T-helper 1 cell (primary cell): ENCODE results near the gene PRPF8.

Experiments
- DNase-seq, 5 donors: peaks; one replicate each; pipeline ENCODE4 v3.0.0-alpha.2; 2012 to 2020

Gene PRPF8

DNA sequence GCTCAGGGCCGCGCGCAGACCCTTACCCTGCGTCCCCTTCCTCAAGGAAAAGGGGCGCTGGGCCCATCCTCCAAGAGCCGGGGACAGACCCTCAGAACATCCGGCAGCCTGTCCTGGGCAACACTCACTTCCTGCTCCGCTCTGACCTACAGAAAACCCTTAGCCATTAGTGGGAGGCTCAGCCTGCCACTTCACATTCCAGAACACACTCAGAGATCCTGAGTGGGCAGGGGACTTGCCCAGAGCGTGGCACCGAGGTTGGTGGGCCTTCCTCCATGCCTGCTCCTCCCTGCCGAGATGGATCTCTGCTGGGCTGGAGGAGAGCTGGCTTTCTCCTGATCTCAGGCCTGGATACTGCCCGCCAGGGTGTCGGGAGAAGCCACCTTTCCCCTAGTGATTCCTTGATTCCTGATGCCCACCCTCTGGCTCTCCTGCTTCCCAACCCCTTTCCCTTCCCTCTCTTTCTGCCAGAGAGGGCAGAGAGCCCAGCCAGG lies 40.6 kb downstream of the PRPF8 start:
- DNase-seq: no peak

DNA sequence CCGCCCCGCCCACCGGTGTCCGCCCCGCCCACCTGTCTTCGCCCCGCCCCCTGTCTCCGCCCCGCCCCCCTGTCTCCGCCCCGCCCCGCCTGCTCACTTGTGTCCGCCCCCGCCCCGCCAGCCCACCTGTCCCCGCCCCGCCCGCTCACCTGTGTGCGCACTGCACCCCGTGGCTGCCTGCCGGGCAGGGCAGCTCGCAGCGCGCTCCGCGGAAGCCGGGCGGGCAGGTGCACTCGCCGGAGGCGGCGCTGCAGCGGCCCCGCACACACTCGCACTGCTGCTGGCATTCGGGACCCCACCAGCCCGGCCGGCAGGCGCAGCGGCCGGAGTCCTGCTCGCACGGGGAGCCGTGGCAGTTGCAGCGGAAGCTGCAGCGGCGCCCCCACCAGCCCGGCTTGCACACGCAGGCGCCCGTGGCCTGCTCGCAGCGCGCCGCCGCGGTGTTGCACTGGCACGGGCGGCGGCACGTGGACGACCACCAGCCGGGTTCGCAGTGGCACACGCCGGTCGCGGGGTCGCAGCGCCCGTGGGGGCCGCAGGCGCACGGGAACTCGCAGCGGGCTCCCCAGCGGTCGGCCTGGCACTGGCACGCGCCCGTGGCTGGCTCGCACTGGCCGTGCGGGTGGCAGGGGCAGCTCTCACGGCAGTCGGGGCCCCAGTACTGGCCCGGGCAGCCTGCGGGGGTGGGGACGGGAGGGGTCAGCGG lies 41.2 kb downstream of the PRPF8 start:
- peak; percentile 30 to 83 (median 72) for DNase-seq

DNA sequence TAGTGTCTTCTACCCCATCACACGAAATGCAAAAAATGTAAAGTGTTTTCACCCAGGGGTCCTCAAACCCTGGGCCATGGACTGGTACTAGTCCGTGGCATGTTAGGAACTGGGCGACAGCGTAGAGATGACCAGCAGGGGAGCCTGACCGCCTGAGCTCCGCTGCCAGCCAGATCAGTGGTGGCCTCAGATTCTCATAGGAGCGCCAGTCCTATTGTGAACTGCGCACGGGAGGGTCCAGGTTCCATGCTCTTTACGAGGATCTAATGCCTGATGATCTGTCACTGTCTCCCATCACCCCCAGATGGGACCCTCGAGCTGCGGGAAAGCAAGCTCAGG lies 43.6 kb downstream of the PRPF8 start:
- no peak for DNase-seq

DNA sequence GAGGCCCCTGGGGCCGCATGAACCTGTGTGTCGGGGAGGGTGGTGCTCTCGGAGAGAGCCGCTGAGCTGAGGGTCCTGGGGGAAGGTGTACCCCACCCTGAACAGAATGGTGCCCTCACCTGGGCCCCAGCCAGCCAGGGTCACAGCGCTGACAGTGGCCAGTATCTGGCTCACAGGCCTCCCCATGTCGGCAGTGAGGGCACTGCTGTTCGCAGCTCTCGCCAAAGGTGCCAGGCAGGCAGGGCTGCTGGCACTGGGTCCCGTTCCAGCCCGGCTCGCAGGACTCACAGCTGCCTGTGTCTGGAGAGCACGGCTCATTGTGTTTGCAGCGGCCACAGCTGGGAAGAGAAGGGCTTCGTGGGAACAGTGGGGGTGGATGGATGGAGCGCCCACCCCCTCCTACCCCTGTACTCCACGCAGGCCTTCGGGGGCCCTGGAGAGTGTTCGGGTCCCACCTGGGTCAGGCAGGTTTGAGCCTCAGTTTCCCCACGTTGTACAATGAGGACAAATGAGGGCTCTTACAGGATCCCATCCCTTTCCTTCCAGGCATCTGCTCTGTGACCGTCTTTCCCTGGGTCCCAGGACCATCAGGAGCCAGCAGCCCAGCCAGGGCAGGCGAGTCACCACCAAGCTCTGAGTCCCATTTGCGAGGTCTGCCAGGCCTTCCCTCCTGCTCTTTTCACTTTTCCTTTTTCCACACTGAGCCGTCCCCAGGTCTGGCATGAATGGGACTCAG lies 44.2 kb downstream of the PRPF8 start:
- DNase-seq: no peak

DNA sequence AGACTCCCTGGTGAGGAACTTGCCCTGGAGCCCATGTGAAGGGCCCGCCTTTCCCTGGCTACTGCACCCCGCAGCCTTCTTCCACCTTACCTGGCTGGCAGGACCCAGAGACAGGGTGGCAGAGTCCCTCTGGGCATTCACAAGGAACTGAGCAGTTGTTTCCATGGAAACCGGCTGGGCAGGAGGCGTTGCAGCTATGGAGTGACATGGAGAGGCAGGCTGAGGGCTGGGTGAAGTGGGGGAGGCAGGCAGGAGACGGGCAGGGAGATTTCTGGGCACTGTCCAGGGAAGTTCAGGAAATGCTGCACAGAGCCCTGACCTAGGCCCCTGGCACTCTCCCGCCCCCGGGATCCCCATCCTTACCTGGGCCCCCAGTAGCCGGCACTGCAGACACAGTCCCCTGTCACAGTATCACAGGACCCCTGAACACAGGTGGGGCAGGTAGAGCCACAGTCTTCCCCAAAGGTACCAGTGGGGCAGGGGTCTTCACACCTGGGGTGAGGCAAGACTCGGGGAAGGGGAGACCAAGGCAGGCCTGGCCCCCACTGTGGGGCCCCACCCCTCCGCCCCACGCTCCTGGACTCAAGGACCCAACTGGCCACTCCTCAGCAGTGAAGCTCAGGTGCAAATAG lies 45.0 kb downstream of the PRPF8 start:
- DNase-seq: no peak

DNA sequence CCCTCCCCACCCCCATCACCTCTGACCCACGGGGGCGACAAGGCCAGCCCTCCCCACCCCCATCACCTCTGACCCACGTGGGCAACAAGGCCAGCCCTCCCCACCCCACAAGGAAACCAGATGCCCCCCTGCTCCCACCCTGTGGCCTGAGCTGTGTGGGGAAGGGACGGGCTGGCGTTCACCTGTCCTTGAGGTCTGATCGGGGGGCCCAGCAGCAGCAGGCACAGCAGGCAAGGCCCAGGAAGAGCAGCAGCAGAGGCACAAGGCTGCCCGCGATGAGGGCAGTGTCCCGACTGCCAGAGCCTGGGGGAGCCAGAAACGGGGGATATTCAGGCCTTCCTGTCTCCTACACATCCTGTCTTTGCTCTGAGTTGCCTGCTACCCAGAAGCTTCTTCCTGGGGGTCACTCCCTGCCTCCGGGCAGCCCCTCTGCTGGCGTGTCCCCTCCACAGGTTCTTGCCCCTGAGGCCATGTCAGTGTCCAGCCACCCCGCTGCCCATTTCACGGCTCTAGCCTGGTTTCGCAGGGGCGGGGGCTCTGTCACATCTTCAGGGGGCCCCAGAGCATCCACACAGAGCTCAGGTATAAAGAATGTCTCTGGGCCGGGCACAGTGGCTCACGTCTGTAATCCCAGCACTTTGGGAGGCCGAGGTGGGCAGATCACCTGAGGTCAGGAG lies 45.9 kb downstream of the PRPF8 start:
- DNase-seq: no peak

DNA sequence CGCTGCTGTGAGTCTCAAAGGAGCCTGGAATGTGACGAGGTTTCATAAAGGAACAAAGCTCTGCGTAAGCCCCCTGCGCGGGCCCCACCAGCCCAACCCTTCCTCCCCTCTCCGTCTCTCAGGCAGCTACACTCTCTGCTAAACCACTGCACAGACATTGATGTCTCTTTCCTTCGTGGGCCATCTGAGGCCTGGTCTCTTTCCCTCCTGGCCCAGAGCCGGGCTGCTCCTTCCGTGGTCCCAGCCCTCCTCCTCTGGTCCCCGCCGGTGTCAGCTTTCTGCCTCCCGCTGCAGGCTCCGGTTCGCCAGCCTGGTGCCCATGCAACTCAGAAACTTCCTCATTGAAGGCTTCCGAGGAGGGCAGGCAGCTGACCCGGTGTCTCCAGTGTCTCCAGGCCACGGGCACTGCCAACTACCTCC lies 46.5 kb downstream of the PRPF8 start:
- DNase-seq: no peak

DNA sequence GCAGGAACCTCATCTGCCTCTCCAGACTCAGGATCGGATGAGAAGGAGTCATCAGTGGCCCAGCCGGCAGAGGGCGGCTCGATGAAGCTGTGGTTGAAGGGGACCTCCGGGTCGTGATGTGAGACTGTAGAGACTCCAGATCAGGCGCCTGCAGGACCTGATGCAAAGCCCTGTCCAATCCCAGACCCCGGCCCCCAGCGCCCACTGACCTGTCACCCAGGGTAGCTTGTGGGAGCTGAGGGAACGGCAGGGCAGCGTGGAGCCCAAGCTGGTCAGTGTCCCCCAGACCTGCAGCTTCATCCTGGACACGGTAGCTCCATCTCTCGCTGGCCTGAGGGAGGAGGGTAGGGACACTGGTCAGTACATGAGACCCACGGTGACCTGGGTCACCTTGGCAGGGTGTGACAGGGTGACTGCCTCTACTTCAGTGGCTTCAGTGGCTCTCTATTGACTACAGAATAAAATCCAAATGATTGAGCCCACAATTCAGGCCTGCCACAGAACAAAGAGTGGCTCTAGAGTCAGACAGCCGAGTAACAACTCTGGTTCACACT lies 47.9 kb downstream of the PRPF8 start:
- no peak for DNase-seq

DNA sequence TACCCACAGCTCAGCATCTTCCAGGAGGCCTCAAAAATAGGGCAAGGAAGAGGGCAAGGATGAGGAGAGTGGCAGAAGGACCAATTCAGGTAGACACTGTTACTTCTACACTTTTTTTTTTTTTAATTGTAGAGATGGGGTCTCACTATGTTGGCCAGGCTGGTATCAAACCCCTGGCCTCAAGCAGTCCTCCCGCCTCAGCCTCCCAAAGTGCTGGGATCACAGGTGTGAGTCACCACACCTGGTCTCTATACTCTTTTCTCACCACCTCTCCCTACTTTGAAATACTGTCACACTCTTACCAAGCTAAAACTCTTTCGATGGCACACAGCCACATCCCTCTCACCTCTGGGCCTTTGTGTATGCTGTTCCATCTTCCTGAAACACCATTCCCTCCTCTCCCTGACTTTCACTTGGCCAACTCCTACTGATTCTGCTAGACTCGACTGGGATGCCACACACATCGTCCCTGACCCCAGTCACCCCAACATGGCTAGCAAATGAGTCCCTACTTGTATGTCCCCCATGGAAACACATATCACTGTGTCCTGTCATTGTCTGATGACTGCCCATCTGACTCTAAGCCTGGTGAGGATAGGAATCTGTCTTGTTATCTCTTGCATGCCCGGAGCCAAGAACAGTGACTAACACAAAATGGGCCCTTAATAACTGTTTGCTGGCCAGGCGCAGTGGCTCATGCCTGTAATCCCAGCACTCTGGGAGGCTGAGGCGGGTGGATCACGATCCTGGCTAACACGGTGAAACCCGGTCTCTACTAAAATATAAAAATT lies 48.8 kb downstream of the PRPF8 start:
- DNase-seq: no peak

DNA sequence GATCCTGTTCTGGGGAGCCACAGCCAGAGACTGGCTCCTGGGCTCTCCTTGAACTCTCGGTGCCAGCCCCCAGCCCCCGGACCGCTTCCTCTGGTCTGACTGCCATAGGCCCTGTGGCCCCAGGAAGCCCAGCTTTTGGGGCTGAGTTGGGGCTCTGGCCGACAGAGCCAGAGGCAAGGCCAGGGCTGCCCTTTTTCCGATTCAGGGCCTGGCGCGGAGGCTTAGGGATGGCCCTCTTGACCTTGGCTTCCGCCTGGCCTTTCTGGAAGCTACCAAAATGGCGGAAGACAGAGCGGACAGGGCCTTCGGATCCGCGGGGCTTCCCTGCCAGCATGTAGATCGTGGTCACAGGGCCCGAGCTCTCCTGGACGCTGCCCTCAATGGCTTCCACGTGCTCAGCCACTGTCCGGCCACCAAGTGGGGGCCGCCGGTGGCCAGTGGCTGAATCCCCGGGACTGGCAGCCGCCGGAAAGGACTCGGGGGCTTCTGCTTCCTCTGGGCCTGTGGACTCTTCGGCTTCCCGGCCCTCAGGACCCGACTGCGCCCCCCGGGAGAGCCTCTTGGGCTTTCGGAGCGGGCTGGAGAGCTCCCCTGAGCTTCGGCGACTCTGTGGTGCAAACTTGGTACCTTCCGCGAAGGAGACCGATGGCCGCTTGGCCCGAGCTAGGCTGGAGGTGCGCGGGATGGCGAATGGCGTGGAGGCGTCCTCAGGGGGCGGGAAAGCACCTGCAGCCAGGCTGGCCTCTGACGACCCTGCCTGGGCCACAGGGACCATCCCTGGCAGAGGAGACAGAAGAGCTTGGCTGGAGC lies 49.6 kb downstream of the PRPF8 start:
- DNase-seq: no peak

DNA sequence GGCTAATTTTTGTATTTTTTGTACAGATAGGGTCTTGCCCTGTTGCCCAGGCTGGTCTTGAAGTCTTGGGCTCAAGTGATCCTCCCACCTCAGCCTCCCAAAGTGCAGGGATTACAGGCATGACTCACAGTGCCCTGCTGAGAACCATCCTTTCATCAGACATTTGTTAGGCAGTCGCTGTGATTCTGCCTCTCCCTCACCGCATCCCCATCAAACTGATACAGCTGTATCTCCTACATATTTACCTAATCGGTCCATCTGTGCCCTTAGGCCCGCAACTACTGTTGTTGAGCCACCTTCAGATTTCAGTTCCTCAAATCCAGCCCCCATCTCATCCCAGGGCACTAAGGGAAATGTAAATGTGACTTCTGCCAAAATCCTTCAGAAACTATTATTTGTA lies 54.0 kb downstream of the PRPF8 start:
- DNase-seq: no peak

DNA sequence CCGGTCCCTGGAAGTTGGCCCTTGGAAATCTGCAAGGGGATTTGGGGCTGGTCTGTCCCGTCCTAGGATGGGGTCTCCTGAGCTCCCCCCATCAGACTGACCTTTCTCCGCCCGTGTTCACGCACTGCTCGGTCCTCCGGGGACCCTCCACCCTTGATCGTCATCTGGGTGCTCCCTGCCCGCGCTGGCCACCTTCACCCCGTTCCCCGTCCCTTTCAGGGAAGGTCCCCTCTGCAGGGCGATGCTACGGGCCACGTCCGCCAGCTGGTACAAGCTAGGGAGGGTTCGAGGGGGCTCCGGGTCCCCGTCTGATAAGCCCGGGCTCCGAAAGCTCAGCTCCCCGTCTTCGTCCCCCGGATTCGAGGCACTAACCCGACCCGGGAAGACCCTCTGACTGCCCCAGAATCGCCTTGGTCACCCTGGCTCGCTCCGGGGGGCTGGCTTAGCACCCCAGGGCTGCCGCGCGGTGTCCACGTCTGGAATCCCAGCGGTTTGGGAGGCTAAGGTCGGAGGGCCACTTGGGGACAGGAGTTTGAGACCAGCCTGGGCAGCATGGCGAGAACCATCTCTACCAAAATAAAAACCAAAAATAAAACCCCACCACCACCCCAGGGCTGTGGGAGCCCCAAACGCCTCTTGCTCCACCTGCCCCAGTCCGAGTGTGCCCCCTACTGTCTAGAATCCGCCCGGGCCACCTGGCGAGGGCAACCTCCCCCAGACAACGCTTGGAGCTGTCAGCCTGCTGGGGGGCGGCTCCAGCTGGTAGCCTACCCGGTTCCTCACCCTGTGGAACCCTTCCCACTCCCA lies 55.0 kb downstream of the PRPF8 start:
- DNase-seq: peak; percentile 44 to 65 (median 53)

DNA sequence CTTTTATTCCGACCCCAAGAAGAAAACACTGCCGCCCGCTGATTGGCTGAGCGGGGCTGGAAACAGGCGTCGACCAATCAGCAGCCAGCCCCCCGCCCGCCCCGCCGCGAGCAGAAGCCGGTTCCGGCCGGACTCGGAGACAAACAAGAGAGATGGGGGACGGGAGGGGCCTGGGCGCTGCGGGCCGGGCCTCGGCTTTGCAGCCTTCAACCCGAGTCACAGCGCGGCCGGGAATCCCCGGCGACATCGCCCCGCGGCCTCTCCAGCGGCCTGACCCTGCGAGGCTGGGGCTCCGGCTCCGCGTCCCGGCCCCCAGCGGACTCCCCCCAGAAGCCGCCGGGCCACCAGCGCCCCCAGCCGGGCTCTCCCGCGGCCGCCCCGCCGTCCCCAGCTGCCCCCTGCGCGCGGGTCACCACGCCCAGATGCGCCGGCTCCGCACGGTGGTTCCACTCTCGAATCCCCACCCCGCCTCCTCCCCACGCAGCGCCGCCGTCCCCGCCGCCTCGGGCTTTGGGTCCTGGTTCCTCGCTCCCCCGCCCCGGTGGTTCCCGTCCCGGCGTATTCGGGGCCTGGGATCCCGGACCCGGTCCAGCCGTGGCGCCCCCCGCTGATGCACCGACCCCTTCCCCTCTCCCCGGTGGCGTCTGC lies 55.7 kb downstream of the PRPF8 start:
- peak; percentile 75 to 85 (median 85) for DNase-seq

DNA sequence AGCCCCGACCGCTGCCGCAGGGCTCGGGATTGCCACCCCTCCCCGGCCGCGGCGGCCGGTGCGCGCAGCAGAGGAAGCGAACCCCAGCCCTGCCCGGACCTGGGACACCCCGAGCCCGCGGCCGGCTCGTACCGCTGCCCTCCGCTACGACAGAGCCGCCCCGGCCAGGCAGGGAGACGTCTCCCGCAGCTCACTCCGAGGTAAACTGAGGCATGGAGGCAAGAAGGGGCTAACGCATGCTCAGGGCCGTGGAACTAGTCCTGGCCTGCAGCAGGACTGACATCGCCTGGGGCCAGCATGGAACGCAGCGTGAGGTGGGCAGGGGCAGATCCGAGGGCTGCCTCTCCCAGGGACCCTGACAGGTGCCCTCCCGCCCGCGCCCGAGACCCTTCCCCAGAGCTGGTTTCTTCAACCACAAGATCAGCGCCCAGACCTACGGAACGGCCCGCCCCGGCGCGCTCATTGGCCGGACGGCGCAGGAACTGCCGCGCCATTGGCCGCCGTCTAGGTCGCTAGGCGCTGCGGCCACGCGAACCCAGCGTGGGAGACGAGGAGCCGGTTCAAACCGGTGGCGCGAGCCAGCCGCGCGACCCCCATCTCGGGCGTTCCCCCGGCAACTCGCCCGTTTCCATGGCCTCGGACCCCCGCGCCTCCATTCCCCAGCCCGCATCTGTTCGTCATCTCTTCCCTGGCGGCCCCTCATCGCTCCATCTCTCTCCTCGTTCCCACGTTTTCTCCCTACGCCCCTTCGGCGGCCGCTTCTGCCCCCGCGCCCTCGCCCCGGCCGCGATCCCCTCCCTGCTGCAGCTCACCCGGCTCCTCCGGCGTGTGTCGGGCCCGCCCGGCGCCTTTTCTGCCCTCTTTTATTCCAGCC lies 56.4 kb downstream of the PRPF8 start, which contains the start of gene SLC43A2:
SLC43A2 (minus strand) TSS at position 853 of the 874 bp plus-strand sequence. CDS start 960 bp downstream, outside the sequence.
- peak; percentile 45 to 70 (median 66) for DNase-seq

DNA sequence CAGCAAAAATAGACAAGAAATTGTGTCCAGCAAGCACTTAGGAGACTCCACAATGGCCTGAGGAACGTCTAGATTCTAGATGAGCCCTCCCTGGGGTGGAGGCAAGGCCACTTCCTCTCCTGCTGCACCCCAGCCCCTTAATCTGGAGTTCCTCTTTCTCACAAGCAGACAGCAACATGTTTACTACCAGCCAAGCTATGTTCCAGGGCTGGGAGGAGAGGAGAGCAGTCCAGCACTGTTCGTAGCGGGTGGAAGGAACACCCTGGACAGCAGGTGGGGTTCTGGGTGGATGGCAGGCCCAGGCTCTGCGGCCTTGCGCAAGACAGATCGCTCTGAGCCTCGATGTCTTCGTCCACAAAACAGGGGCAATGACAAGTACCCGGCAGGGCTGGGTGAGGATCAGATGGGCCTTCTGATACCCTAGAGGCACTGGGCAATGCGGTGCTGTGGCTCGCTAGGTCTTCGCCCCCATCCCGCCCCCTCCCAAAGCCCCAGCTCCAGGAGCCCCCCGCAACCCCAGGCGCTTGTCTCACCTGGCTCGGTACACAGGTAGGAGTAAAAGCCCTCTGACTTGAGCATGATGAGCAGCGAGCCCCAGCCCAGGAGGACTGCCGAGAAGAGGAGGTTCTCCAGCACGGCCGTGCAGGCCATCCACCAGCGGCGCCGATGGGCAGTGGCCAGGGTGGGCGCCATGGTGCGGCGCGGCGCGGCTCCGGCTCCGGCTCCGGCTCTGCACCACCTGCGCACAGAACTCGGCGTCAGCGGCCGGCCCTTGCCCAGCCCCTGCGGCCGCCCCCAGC lies 57.3 kb downstream of the PRPF8 start:
- DNase-seq: no peak

DNA sequence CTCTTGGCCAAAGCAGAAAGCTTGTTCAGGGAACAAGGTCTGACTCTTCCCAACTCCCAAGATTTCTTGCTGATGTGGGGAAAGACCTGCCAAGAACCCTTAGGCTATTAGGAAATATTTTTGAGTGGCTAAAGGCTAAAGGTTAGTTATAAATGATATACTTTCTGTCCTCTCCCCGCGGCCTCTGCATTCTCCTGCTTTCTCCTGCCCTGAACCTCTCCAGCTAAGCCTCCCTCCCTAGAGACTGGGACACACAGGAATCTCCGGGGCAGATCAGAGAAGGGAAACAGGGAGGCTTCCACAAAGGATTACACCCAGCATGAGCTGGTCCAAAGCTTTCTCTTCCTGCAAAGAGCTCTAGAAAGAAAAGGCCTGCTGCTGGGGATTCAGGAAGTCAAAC lies 58.3 kb downstream of the PRPF8 start:
- DNase-seq: no peak

DNA sequence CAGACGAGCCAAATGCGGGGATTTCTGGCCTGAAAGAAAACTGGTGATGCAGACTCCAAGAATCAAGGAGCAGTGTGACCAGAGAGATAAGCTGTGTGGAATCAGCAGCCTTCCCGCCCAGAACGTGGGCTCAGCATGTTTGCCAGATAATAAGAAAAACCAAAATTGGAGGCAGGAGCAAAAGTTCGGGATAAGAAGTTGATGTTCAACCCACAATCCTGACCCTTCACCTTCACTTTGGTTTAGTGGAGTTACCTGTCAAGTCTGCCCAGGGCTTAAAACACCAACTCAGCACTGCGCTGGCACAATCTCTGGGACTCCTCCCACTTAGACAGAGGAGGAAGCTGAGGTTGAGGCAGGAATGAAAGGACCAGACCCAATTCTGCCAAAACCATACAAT lies 59.1 kb downstream of the PRPF8 start:
- no peak for DNase-seq

DNA sequence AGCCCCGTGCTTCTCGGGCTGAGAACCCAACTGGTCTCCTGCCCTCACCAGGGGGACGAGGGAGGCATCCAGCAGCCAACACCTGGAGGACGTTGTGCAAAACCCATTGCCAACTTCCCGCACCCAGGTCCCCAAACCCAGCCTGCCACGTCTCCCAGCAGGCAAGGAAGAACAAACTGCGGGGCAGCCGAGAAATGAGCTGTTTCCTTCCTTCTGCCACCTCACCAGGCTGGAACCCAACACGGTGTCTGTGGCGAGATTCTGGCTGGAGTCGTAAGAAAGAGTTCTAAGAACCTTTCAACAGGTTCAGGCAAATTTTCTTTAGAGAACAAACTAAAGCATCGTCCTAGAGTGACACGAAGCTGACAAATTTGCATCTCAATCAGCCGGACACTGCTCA lies 59.6 kb downstream of the PRPF8 start:
- DNase-seq: no peak
